ENCODE data around the gene SCEL.

Gene SCEL

DNA sequence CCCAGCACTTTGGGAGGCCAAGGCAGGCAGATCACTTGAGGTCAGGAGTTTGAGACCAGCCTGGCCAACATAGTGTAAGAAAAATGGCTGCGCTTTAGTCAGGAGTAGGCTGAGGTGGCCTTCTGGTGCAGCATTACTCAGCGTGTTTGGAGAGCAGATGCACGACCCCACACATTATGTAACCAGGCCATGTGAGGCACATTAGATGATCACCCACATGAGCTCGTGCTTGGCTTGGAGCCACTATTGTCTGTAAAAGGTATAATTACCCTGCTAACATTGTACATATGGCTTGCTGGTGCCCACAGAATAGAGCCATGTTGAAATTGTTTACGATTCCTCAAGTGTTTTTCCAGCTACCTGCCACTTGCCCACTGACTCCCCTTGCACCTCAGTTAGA, 24.0 kb upstream of the SCEL start:
- Histone ChIP-seq H3K4me3 (ENCODE audit: low read depth, low read length, poor library complexity, severe bottlenecking) (no peak overlapping the region), H3K27ac (ENCODE audit: low read depth, low read length, poor library complexity, severe bottlenecking) (no peak overlapping the region), H3F3A (ENCODE audit: insufficient read depth, low read length) (no peaks in the 10 kb centered on the region), H3K4me1 (ENCODE audit: insufficient read depth, low read length, severe bottlenecking) (no peaks in the 10 kb centered on the region), H3K9ac (ENCODE audit: low read length) (no peak overlapping the region), H2AFZ (ENCODE audit: low read length) (no peak overlapping the region), H3K9me2 (ENCODE audit: low read depth, low read length) (no peaks in the 10 kb centered on the region), H3K36me3 (ENCODE audit: insufficient read depth, low read length) (no peaks in the 10 kb centered on the region), H3K9me3 (ENCODE audit: low read length) (no peaks in the 10 kb centered on the region), H3K79me2 (ENCODE audit: insufficient read depth, low read length) (no peaks in the 10 kb centered on the region), H3K27me3 (ENCODE audit: insufficient read depth, low read length) (no peaks in the 10 kb centered on the region), H4K20me1 (ENCODE audit: insufficient read depth, low read length) (no peaks in the 10 kb centered on the region), H3K4me2 (ENCODE audit: low read length) (no peak overlapping the region)
- no peak for TF ChIP-seq EZH2 (IDR thresholded peaks at IDR 0.05; ENCODE audit: borderline replicate concordance, low read length)
- TF ChIP-seq, protein P1, sequence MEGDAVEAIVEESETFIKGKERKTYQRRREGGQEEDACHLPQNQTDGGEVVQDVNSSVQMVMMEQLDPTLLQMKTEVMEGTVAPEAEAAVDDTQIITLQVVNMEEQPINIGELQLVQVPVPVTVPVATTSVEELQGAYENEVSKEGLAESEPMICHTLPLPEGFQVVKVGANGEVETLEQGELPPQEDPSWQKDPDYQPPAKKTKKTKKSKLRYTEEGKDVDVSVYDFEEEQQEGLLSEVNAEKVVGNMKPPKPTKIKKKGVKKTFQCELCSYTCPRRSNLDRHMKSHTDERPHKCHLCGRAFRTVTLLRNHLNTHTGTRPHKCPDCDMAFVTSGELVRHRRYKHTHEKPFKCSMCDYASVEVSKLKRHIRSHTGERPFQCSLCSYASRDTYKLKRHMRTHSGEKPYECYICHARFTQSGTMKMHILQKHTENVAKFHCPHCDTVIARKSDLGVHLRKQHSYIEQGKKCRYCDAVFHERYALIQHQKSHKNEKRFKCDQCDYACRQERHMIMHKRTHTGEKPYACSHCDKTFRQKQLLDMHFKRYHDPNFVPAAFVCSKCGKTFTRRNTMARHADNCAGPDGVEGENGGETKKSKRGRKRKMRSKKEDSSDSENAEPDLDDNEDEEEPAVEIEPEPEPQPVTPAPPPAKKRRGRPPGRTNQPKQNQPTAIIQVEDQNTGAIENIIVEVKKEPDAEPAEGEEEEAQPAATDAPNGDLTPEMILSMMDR (IDR thresholded peaks at IDR 0.05; ENCODE audit: low read length), result no peak

DNA sequence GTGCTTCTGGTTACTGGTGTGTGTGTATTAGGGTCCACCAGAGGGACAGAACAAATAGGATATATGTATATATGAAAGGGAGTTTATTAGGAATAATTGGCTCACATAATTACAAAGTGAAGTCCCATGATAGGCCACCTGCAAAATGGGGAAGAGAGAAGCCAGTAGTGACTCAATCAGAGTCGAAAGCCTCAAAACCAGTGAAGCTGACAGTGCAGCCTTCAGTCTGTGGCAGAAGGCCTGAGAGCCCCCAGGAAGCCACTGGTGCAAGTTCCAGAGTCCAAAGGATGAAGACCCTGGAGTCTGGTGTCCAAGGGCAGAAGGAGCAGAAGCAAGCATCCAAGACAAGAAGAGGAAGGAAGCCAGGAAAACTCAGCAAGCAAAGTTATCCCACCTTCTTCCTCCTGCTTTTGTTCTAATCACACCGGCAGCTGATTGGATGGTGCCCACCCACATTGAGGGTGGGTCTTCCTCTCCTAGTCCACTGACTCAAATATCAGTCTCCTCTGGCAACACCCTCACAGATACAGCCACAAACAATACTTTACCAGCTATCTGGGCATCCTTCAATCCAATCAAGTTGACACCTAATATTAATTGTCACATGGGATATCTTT, 21.7 kb upstream of the SCEL start:
- Histone ChIP-seq H4K20me1 (ENCODE audit: insufficient read depth, low read length) (no peaks in the 10 kb centered on the region), H2AFZ (ENCODE audit: low read length) (no peak overlapping the region), H3K4me3 (ENCODE audit: low read depth, low read length, poor library complexity, severe bottlenecking) (no peak overlapping the region), H3K27ac (ENCODE audit: low read depth, low read length, poor library complexity, severe bottlenecking) (no peak overlapping the region), H3K9me2 (ENCODE audit: low read depth, low read length) (no peaks in the 10 kb centered on the region), H3K4me2 (ENCODE audit: low read length) (no peak overlapping the region), H3K79me2 (ENCODE audit: insufficient read depth, low read length) (no peaks in the 10 kb centered on the region), H3K9me3 (ENCODE audit: low read length) (no peaks in the 10 kb centered on the region), H3F3A (ENCODE audit: insufficient read depth, low read length) (no peaks in the 10 kb centered on the region), H3K9ac (ENCODE audit: low read length) (no peak overlapping the region), H3K4me1 (ENCODE audit: insufficient read depth, low read length, severe bottlenecking) (no peaks in the 10 kb centered on the region), H3K36me3 (ENCODE audit: insufficient read depth, low read length) (no peaks in the 10 kb centered on the region), H3K27me3 (ENCODE audit: insufficient read depth, low read length) (no peaks in the 10 kb centered on the region)
- TF ChIP-seq EZH2 (IDR thresholded peaks at IDR 0.05; ENCODE audit: borderline replicate concordance, low read length), result no peak
- TF ChIP-seq, protein P1 (IDR thresholded peaks at IDR 0.05; ENCODE audit: low read length), result no peak

- H3K9me2 ChIP-seq (ENCODE audit: low read depth, low read length), result no peaks in the 10 kb centered on the region
- H3K9me3 ChIP-seq (ENCODE audit: low read length), result no peaks in the 10 kb centered on the region
- no peak overlapping the region for H3K27ac ChIP-seq (ENCODE audit: low read depth, low read length, poor library complexity, severe bottlenecking)
- no peaks in the 10 kb centered on the region for H3F3A ChIP-seq (ENCODE audit: insufficient read depth, low read length)
- H3K36me3 ChIP-seq (ENCODE audit: insufficient read depth, low read length), result no peaks in the 10 kb centered on the region
- H3K9ac ChIP-seq (ENCODE audit: low read length), result no peak overlapping the region
- no peaks in the 10 kb centered on the region for H3K27me3 ChIP-seq (ENCODE audit: insufficient read depth, low read length)
- no peak overlapping the region for H2AFZ ChIP-seq (ENCODE audit: low read length)
- no peaks in the 10 kb centered on the region for H4K20me1 ChIP-seq (ENCODE audit: insufficient read depth, low read length)
- H3K4me2 ChIP-seq (ENCODE audit: low read length), result no peak overlapping the region
- no peak overlapping the region for H3K4me3 ChIP-seq (ENCODE audit: low read depth, low read length, poor library complexity, severe bottlenecking)
- TF ChIP-seq, protein P1 (IDR thresholded peaks at IDR 0.05; ENCODE audit: low read length), result no peak
- no peak for TF ChIP-seq EZH2 (IDR thresholded peaks at IDR 0.05; ENCODE audit: borderline replicate concordance, low read length)
- no peaks in the 10 kb centered on the region for H3K4me1 ChIP-seq (ENCODE audit: insufficient read depth, low read length, severe bottlenecking)
- no peaks in the 10 kb centered on the region for H3K79me2 ChIP-seq (ENCODE audit: insufficient read depth, low read length)
Observed at GRCh38 chr13:77514336-77514726, 21.2 kb upstream of the SCEL start.
